GM21529 (cell line): ENCODE results near the gene CCL3.
A peak's percentile ranks its signal among the peaks of the same experiment; 100 is the strongest.
"Not testable (repeated sequence)": the region's sequence is repeated elsewhere in the genome, so short reads cannot be mapped to it uniquely, and the experiment has no call there.

Experiments used
- ATAC-seq: cut with Tn5 transposase; IDR thresholded peaks from one replicate; pipeline ENCODE4 v1.9.1; 2021; ENCODE audit not compliant: unreplicated experiment

Gene CCL3

DNA sequence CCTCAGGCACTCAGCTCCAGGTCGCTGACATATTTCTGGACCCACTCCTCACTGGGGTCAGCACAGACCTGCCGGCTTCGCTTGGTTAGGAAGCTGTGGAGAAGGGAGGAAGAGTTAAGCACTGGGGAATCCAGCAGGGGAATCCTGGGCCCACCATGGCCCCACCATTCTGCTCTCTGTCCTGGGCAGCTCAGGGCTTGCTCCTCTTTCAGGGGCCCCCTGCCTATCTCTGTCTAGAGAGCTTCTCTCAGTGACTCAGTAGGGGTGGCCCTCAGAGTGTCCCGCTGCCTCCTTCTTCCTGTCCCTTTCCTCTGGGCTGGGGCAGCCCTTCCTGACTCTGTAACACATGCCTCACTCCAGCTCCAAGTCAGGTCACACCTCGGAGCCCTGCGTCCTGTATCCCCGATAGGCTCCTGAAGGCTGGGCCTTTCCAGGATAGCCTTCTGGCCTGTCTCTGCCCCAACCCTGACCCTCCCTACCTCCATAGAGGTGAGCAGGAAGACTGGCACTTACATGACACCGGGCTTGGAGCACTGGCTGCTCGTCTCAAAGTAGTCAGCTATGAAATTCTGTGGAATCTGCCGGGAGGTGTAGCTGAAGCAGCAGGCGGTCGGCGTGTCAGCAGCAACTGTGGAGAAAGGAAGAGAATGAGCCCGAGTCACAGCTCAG is 1.1 kb downstream of the CCL3 start:
- no peak for ATAC-seq

GRCh38 chr17:36087897-36088572 is 1.9 kb downstream of the CCL3 start:
- not testable (repeated sequence) for ATAC-seq

- not testable (repeated sequence) for ATAC-seq
Observed at GRCh38 chr17:36087471-36087870, 2.5 kb downstream of the CCL3 start.

DNA sequence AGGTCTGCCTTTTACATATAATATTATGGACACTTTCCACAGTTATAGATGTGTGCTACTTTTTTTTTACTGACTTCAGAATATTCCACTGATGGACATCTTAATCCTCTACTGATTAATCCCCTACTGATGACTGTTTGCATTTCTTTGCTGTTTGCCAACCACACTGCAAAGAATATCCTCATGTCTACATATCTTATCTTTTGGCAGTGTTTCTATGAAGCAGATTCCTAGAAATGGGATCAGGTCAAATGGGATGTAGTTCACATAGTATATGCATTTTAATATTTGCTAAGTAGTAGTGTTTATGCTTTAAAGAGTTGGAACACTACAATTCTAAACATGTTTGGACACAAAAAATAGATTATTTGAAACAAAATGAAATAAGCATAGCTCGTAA is 3.2 kb downstream of the CCL3 start:
- no peak for ATAC-seq

DNA sequence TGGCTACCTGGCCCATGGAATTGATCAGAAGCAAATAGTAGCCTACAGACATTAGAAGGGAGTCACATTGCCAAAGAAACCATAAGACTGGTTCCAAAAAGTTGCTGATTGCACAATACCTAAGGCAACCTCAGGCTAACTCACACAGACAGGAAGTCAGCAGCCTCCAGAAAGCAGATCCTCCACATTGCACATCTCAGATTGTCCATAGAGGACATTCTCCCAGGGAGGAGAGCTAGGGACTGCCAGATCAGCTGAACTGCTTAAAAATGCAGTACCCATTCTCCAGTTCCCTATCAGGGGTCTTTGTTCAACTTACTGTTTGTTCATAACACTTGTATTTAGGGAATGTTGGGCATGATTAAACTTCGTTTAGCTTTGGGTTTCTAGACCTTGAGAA is 4.2 kb downstream of the CCL3 start:
- ATAC-seq = no peak

GRCh38 chr17:36083691-36084090 is 6.3 kb downstream of the CCL3 start:
- not testable (repeated sequence) for ATAC-seq

- peak; percentile 48 for ATAC-seq
Observed at GRCh38 chr17:36082482-36083120, 7.3 kb downstream of the CCL3 start.

DNA sequence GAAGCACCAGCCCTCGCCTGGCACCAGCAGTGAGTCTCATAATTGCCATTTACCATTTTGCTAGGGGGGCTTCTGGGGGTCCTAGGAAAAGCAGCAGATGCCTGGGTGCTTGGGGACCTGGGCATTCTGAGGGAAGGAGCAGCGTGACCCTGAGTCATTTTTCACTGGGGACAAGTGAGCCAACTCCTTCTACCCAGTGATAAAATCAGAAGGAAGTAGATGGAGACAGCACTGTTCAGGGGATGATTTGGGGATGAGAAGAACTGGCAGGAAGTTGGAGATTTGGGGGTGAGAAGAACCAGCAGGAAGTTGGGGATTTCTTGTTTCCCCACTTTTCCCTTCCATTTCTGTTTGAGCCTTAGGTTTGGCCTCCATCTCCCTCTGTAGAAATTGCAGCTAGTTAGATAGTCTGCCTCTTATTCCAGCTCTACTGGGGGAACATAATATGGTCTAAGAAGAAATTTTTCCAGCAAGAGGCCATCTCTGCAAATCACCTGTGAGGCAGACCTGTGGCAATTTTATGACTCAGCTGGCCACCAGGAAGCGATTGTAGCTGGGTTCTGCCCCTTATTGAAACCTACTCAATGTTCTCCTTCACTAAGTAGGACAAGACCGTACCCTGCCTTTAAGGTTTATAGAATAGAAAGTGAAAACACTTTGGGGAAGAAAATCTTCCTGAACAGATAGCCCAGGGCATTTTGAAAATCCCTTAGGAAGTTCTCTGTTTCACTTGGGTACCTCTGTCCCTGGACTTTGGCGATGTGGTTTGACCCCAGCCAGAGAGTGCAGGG is 8.1 kb downstream of the CCL3 start:
- ATAC-seq = peak; percentile 29

DNA sequence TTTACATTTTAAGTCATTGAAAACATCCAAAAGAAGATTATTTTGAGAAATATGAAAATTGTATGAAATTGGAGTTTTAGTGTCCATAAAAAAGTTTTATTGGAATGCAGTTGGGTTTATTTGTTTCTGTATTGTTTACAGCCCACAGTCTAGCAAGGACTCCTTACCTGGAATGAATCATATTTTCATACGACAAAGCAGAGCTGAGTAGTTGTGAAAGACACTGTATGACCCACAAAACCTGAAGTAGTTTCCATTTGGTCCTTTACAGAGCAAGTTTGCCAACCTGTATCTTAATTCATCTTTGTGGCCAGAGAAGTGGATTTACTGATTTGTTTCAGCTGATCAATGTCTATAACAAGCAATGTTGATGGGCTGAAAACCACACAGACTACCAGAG is 15.6 kb downstream of the CCL3 start:
- ATAC-seq = no peak

DNA sequence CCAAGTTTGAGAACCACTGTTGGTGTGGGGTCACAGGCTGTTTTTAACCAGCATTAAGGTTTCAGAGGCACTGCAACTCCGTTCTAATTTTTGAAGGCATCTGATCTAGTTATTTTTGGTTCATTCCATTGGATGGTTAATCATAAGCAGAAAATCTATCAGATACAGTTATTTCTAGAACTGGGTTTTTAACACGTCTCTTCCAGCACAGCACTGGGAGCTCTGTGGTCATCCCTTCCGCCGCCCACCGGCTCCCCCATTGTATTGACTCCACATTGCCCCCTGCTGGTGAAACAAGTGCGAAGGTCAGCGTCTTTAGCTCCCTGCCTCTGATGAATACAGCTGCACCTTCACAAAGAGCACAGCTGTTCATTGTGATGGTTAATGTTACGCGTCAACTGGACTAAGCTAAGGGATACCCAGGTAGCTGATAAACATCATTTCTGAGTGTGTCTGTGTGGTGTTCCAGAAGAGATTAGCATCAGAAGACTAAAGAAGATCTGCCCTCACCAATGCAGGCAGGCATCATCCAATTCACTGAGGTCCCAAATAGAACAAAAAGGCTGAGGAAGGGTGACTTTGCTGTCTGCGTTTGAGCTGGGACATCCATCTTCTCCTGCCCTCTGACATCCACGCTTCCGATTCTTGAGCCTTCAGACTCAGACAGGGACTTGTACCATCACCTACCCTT is 17.4 kb downstream of the CCL3 start:
- no peak for ATAC-seq

DNA sequence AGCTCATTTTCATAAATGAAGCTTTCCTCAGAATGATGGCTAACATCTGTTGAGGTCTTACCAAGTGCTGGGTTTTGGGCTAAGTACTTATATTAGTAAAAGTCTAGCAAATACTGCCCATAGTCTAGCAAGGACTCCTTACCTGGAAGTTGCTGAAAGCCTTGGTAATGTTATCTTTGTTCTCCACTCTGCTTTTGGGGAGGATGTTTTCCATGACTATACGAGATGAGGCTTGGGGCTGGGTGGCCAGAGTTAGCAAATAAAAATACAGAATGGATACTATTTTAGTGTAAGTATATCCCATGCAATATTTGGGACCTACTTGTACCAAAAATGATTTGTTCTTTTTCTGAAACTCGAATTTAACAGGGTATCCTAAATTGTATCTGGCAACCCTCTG is 18.2 kb downstream of the CCL3 start:
- ATAC-seq = no peak

DNA sequence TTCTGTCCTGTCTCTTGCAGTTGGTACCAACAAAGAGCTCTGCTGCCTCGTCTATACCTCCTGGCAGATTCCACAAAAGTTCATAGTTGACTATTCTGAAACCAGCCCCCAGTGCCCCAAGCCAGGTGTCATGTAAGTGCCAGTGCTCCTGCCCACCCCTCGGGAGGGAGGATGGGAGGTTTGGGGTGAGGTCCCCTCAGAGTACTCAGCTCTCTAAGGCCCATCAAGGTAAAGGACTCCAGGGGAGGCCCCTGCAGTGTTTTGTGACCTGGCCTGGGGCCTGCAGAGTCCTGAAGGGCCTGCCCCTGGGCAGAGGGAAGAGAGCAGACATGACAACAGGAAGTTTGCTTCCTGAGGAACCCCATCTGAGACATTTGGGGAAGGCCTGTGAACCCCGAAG is 19.5 kb downstream of the CCL3 start:
- no peak for ATAC-seq

DNA sequence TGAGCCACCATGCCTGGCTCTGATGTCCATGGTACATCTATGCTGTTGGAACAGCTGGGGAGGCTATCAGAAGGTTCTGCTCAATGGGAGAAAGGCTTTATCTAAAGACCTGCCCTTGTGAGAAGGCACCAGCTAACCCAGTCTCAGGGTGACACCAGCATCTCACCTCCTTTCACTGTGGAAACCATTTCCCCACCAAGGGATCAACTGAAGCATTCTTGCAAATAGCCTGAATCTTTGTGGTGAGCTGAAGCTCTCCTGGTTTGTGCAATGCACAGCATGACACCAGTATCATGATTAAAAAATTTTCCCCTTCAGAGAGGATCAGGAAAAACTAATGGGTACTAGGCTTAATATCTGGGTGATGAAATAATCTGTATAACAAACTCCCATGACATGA is 20.8 kb downstream of the CCL3 start:
- no peak for ATAC-seq

DNA sequence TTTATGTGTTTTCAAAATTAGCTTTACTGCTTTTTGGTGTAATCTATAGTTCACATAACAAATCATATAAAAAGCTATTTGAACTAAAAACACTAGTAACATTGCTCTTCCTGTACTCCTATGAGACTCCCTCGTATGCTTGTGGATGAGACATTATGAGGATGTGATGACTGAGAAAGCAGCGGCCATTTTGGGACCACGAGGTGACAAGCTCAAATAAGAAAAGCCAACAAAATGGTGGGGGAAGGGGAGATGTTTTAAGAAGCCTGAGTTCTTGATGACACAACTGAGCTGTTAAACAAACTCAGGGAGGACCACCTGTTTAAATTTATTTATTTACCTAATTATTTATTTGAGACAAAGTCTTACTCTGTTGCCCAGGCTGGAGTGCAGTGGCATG is 21.4 kb downstream of the CCL3 start:
- no peak for ATAC-seq

GRCh38 chr17:36066365-36066985 is 23.5 kb downstream of the CCL3 start:
- ATAC-seq = no peak

DNA sequence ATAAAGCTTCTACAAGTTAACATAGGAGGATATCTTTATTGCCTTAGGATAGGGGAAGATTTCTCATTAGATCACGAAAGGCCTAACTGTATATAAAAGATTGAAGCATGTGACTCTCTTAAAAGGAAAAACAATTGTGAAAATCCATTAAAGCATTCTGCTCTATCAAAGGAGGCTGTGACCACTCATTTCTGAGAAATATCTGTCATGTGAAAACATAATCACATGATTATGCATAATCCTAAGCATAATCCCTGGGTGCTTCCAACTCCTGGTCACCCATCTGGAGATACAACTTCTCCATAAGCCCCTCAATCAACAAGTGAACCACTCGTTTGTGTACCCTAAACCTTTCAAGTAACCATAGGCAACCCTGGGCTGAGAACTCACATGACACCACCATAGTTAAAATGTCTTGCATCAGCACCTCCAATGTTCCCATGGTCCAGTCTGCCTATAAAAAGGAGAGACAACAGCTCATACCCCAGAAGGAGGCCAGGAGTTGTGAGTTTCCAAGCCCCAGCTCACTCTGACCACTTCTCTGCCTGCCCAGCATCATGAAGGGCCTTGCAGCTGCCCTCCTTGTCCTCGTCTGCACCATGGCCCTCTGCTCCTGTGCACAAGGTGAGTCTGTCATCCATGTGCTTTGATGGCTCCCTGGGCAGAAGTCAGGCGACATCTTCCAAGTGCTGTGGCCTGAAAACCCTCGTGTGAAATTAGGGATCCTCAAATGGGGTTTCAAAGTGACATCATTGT is 26.0 kb downstream of the CCL3 start, which contains the start of gene CCL18:
CCL18 (plus strand) TSS at position 487 of the 756 bp plus-strand sequence; CDS start at position 558, 71 bp downstream.
- no peak for ATAC-seq

DNA sequence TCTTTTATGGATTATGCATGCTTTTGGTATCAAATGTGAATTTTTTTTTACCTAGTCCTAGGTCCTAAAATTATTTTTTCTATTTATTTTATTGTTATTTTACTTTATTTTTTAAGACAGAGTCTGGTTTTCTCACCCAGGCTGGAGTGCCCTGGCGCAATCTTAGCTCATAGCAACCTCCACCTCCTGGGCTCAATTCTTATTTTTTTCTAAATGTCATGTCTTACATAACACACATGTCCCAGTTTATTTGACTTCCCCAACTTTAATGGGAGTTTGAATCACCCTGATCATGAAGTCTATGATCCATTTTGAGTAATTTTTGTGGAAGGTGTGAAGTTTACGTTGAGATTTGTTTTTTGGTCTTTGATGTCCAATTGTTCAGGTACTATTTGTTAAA is 29.1 kb downstream of the CCL3 start:
- ATAC-seq = no peak

- ATAC-seq = no peak
Observed at GRCh38 chr17:36059406-36059805, 30.5 kb downstream of the CCL3 start.

DNA sequence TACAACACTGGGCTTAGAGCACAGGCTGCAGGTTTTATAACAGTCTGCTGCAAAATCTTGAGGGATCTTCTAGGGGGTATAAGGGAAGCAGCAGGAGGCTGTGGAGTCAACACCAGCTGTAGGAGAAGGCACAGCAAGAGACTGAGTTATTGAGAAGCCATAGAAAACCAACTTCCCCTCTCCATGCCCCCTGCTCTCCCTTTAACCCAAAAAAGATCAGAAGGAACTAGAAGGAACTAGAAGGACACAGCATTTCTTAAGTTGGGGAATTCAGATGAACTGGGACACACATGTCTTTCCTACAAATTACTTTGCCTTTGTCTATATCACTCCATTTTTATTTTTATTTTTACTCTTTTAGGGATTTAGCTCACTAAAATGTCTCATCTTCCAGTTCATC is 32.0 kb downstream of the CCL3 start:
- ATAC-seq = no peak
